ENCODE data around the gene VAPB.

VAPB gene

GRCh38 chr20:58378704-58379103, 10.3 kb upstream of the VAPB start:
- DNase-seq: no peak

- DNase-seq: no peak
Measured at GRCh38 chr20:58381627-58382026, 7.4 kb upstream of the VAPB start.

- no peak for DNase-seq
Measured at GRCh38 chr20:58382096-58382495, 6.9 kb upstream of the VAPB start.

- DNase-seq: no peak
Measured at GRCh38 chr20:58384821-58385220, 4.2 kb upstream of the VAPB start.

- DNase-seq: no peak
Measured at GRCh38 chr20:58388028-58388601, 914 bp upstream of the VAPB start.

GRCh38 chr20:58389324-58389967, 417 bp downstream of the VAPB start:
- DNase-seq: no peak

- no peak for DNase-seq
Measured at GRCh38 chr20:58389968-58390658, 1.1 kb downstream of the VAPB start.

- DNase-seq: no peak
Measured at GRCh38 chr20:58390659-58391035, 1.6 kb downstream of the VAPB start.

- DNase-seq: no peak
Measured at GRCh38 chr20:58392286-58392685, 3.3 kb downstream of the VAPB start.

GRCh38 chr20:58393299-58393698, 4.3 kb downstream of the VAPB start:
- no peak for DNase-seq

- no peak for DNase-seq
Measured at GRCh38 chr20:58394801-58395200, 5.8 kb downstream of the VAPB start.

GRCh38 chr20:58395604-58396003, 6.6 kb downstream of the VAPB start:
- DNase-seq: no peak

GRCh38 chr20:58397429-58397828, 8.4 kb downstream of the VAPB start:
- no peak for DNase-seq

- no peak for DNase-seq
Measured at GRCh38 chr20:58398254-58398653, 9.2 kb downstream of the VAPB start.

GRCh38 chr20:58399926-58400325, 10.9 kb downstream of the VAPB start:
- no peak for DNase-seq

- DNase-seq: no peak
Measured at GRCh38 chr20:58401162-58401561, 12.1 kb downstream of the VAPB start.

GRCh38 chr20:58402305-58402704, 13.3 kb downstream of the VAPB start:
- no peak for DNase-seq

GRCh38 chr20:58402827-58403226, 13.8 kb downstream of the VAPB start:
- DNase-seq: no peak

- no peak for DNase-seq
Measured at GRCh38 chr20:58403272-58403671, 14.2 kb downstream of the VAPB start.

GRCh38 chr20:58405504-58406291, 16.7 kb downstream of the VAPB start:
- DNase-seq: no peak

GRCh38 chr20:58406422-58407001, 17.5 kb downstream of the VAPB start:
- DNase-seq: no peak

- DNase-seq: no peak
Measured at GRCh38 chr20:58407201-58407873, 18.3 kb downstream of the VAPB start.
